DLD1 (cell line): ENCODE data around the gene TUB.

Experiments used
- in situ Hi-C: cut with HindIII; loops from 2 replicates; pipeline ENCODE4 v1.10.0; 2017; ENCODE audit warnings: low sequenced_read_pairs

Gene TUB

DNA sequence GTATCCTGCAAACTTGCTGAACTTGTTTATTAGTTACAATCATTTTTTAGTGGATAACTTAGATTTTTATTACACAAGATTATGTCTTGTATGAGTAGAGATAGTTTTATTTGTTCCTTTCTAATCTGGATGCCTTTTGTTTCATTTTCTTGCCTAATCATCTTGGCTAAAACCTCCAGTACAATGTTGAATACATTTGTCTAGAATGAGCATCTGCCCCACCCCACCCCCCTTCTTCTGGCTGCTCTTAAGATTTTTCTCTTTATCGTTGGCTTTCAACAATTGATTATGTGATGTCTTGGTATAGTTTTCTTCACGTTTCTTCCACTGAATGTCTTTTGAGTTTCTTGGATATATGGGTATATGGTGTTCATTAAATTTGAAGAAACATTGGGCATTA, 37.3 kb upstream of the TUB start:
- in situ Hi-C loops = no loop called here

DNA sequence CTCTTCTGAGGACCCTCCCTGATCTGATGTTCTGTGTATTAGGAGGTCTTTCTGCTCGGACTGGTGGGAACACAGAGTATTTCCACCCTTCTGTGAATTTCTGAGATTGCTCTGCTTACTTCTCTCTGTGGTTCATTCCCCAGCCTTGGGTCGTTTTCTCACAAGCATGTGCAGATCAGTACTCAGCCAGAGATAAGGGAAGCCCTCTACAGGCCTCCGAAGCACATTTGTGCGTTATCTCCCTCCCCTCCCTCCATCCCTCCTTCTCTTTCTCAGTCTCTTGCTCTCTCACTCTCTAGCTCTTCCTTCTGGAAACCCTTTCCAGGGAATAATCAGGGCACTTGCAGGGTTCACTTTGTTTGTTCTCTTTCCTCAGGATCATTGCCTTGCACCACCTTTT, 35.2 kb upstream of the TUB start:
- in situ Hi-C loops = no loop called here

- in situ Hi-C loops = no loop called here
Observed at GRCh38 chr11:8047382-8047781, 33.6 kb upstream of the TUB start.

- in situ Hi-C loops = no loop called here
Observed at GRCh38 chr11:8049084-8049483, 31.9 kb upstream of the TUB start.

- in situ Hi-C loops = no loop called here
Observed at GRCh38 chr11:8055091-8055835, 25.7 kb upstream of the TUB start.

DNA sequence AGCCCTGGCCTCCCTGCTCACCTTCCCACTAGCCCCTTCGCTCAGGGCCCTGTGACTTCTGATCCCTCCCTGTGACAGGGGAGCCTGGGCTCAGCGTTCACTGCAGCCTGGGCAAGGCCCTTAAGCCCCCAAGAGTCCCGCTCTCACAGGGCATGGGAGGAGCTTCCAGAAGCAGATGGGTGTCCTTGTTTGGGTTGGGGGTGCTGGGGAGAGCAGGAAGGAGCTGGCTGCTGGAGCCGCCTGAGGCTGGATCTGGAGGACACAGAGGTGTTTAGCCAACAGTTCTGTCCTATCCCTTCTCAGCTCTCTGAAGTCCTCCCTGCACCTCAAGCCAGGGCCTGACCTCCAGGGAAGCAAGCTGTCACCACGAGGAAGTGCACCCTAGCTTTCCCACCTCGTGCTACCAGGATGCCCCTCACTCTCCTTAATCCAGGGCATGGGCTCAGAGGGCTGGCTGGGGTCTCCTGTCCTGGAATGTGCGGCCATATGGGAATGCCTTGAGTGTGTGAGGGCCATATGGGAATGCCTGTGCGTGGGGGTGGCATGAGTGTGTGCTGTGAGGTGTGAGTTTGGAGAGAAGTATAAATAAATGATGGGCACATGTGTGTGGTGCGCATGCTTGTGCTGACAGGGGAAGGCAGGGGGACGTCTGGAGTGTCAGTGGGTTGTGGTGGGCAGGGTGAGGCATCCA, 25.0 kb upstream of the TUB start:
- in situ Hi-C loops = no loop called here

GRCh38 chr11:8056810-8057463, 24.1 kb upstream of the TUB start:
- in situ Hi-C loops = no loop called here

DNA sequence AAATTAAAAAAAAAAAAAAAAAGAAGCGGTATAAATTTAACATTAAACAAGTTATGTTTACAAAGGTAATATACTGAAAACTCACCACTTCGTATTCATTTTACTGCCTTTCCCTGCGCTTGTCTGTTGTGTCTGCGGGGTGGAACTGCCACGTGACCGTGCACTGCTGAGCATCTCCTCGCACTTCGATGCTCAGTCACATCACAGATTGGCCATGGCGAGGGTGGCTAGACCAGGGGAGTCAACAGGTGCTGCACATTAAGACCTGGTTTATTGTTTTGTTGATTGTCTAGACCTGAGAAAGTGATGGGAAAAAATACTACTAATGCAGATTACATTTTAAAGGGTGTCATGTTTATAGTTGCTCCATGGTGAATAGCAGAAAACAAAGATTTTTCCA, 22.8 kb upstream of the TUB start:
- in situ Hi-C loops = no loop called here

DNA sequence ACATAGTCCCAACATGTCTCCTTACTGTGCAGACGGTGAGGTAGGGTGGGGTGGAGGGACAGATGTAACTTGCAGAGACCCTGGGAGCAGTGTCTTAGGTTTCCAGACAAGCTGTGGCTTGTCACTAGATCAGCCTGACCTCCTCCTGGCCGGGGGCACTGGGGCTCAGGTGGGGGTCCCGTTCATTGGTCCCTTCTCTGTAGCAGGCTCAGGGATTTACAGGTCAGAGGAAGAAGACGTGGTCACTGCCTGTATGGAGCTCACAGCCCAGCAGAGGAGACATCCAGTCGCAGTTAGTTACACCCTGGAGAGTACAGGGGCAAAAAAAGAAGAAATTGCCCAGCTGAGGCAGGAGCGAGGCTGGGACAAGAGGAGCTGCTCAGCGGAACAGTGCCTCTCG, 22.0 kb upstream of the TUB start:
- in situ Hi-C loops = no loop called here

DNA sequence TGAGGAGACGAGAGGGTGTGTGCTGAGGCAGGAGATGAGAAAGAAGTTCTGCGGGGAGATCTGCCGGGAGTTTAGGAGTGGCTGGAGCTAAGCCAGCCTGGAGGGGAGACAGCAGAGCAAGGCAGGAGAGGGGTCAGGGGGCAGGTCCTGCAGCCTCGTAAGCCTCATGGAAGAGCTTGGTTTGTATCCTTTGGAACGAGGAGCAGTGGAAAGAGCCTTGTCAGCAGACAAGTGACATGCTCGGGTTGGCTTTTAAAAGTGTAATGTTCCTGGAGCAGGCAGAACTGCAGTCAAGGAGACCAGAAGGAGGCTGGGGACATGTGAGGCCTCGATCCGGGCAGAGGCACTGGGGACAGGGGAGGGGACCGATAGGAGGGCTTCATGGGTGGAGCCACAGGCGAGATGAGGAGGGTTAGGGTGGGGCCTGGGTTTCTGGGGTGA, 21.4 kb upstream of the TUB start:
- in situ Hi-C loops = no loop called here

DNA sequence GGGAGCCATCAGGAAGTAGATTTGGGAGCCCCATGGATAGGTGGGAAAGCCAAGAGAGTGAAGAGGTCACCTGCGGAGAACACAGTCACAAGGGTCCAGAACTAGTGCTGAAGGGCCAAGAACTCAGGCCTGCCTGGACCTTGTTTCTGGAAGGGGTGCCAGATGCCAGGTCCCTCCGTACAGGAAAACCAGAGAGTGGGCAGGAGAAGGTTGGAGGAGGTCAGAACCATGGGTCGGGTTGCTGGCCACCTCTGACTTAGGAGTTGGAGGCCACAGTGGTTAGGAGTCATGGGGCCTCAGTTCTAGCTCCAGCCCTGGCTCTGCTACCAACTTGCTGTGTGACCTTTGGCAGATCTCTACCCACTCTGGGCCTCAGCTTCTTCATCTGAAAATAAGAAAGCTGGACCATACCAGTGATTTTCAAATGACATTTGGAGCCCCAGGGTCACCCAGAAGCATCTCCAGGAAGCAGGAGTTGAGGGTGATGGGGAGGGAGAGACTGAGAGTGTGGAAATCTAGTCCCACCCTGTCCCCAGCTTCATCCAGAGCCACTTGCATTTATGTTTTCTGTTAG, 20.8 kb upstream of the TUB start:
- in situ Hi-C loops = no loop called here

GRCh38 chr11:8060801-8061554, 20.0 kb upstream of the TUB start:
- in situ Hi-C loops = no loop called here

DNA sequence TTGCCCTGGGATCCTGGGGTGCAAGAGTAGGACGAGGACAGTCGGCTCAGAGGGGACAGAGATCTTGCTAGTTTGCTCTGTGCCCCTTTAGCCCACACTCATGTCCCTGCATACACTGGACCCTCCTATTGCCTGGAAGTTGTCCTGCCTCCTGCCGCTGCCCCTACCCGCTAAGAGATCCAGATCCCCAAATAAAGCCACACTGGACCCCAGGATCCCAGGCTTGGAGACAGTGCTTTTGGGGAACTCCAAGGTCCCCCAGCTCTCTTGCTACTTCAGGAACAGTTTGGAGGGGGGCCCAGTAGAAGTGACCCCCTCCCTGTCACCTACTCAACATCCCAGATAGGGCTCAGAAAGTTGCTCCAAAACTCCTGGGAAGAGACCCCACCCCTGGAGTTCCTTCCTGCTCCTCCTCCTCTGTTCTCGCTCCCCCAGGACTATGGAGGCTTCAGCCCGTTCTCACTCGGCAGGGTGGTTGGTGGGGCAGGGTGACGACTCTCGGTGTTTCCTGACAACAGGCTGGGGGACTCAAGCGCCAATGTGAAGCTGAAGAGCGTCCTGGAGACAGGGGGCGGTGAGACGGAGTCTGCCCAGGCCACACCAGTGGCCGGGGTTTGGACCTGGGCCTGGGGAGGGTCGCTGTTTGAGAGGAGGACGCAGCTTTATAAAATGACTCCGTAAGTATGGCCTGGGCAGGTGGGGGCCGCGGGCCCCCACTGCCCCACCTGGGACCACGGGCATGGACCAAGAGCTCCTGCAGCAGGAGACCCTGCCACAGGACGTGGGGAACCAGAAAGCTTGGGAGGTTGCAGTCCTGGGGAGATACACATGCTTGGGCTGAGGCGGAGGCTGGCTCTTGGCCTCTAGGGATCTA, 19.2 kb upstream of the TUB start:
- in situ Hi-C loops = no loop called here

DNA sequence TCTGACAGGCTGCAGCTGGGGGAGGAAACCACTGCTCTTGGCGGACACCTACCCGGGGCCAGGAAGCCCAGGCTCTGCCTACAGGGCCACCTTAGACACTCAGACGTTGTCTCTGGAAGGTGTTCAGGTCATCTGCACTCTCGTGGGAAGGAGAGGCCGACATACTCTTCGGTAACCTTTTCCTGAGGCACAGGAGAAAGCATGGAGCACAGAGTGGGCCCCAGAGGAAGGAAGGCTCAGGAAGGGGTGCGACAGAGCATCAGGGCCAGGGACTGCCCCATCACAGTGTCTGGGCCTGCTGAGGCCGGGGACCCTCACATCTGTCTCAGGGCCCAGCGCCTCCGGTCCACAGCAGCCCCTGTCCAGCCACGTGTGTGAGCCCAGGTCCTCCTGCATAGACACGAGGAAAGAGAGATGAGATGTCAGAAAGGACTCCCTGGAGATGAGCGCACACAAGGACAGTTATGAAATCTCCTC, 18.2 kb upstream of the TUB start:
- in situ Hi-C loops = no loop called here

- in situ Hi-C loops = no loop called here
Observed at GRCh38 chr11:8063324-8063723, 17.7 kb upstream of the TUB start.

- in situ Hi-C loops = no loop called here
Observed at GRCh38 chr11:8065031-8065430, 16.0 kb upstream of the TUB start.

DNA sequence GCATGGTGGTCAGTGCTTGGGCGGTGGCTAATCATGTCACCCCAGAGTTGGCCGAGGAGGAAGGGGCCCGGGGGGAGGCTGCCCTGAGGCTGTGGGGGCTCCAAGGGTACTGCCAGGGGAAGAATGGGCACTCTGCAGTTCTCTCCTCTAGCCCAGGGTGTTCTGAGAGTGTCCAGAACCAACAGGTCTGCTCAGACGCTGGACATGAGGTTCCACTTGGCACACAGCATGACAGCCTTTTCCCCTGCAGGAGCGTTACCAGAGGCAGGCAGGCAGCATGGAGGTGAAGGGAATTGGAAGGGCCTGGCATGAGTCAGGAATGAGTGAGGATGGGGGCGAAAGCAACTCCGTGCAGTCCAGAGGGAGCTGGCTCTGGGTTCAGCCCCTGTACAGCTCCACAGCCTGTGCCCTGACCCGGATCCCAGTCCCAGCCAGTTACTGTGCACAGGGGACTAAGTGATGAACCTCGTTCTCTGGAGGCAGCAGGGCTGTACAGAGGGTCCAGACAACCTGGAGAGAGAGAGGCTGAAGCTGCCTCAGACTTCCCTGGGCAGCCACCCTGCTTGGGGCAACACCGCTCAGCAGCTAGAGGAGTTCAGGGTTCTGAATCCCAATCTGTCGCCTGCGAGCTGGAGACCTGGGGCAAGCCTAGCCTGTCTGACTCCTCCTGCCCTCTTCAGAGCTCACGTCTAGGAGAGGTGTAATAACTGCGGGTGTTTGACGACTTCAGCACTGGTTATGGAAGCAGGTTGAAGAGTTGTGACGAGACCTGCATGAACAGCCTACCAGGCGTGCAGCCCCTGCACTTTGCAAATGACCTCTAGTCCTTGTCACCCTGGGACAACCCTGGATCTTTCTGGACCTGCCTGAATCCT, 14.7 kb upstream of the TUB start:
- in situ Hi-C loops = no loop called here

GRCh38 chr11:8066911-8067455, 14.0 kb upstream of the TUB start:
- in situ Hi-C loops = no loop called here

- in situ Hi-C loops = no loop called here
Observed at GRCh38 chr11:8067567-8067928, 13.5 kb upstream of the TUB start.
